Heart right ventricle (tissue), 16 donors: Measurements from ENCODE around the gene GH1. TPM values are rescaled to one million over a fixed set of nuclear protein-coding genes. Genes with fewer than 3 reads are reported as not detected.
"Not testable (repeated sequence)": the region's sequence is repeated elsewhere in the genome, so short reads cannot be mapped to it uniquely, and the experiment has no call there.

Source experiments
- ATAC-seq, 8 donors: fragments of 200-7000 bp; cut with Tn5 transposase; one replicate each; pipeline ENCODE4 v1.9.1; 2020; ENCODE audit warnings: mild to moderate bottlenecking in 8 of 8, moderate library complexity in 8 of 8, moderate number of reproducible peaks in 1 of 8
- DNase-seq, 2 donors: peaks; one replicate each; pipeline ENCODE4 v3.0.0-alpha.2; 2020
- H3K27ac ChIP-seq, 10 donors: fragments of 200-600 bp; sonication (generic) in 2 of 10; one replicate each; pipeline versions ENCODE4 v1.5.0 to v1.8.0; 2020 to 2022; ENCODE audit warnings: mild to moderate bottlenecking in 3 of 10
- H3K27me3 ChIP-seq, 7 donors: fragments of 200-600 bp; one replicate each; pipeline ENCODE4 v1.8.0; 2021 to 2022; ENCODE audit warnings: mild to moderate bottlenecking in 2 of 7
- H3K36me3 ChIP-seq, 9 donors: fragments of 200-600 bp; sonication (generic) in 1 of 9; one replicate each; pipeline versions ENCODE4 v1.5.0 to v1.8.0; 2020 to 2022; ENCODE audit warnings: mild to moderate bottlenecking in 2 of 9
- H3K4me1 ChIP-seq, 9 donors: fragments of 200-600 bp; sonication (generic) in 1 of 9; one replicate each; pipeline versions ENCODE4 v1.5.0 to v1.8.0; 2020 to 2022; ENCODE audit warnings: mild to moderate bottlenecking in 4 of 9
- H3K4me3 ChIP-seq, 10 donors: fragments of 200-600 bp; sonication (generic) in 2 of 10; one replicate each; pipeline versions ENCODE4 v1.5.0 to v1.8.0; 2020 to 2022; ENCODE audit warnings: mild to moderate bottlenecking in 7 of 10, moderate library complexity in 2 of 10
- H3K9me3 ChIP-seq, 11 donors: fragments of 200-600 bp in 10 of 11; sonication (generic) in 2 of 11; one replicate each; pipeline versions ENCODE4 v1.5.0 to v1.8.0; 2013 to 2022; ENCODE audit warnings: mild to moderate bottlenecking in 2 of 11, control low read depth in 1 of 11, moderate library complexity in 1 of 11
- CTCF ChIP-seq, 9 donors: fragments of 200-600 bp; sonication (generic) in 2 of 9; IDR thresholded peaks; one replicate each; pipeline versions ENCODE4 v1.5.0 to v1.8.0; 2021 to 2022; ENCODE audit warnings: antibody characterized with exemption in 9 of 9, mild to moderate bottlenecking in 5 of 9, moderate library complexity in 1 of 9
- WGBS, 2 donors: extraction: QIAGEN DNeasy Blood & Tissue Kit; methylation state at CpG; one replicate each; pipeline ENCODE4 v1.1.7; 2013; ENCODE audit warnings: inconsistent platforms in 1 of 2; 5-methylcytosine and 5-hydroxymethylcytosine counted together
- intact Hi-C, 10 donors: fragments of 100-400 bp; cut with DNase I; formaldehyde crosslinking; loops; one replicate each; pipeline versions ENCODE4 v1.11.1 to v1.14.2; 2022
- polyA plus RNA-seq, 2 donors: library from polyadenylated mRNA; stranded (reverse); fragments of 200-250 nt; gene quantifications; one replicate each; pipeline ENCODE4 v1.2.3, GENCODE V29; 2013
- total RNA-seq, 10 donors: library from RNA; stranded (reverse); fragmentation: NEBNext Ultra II Directional in 3 of 10; extraction: Animal tissue kit (Norgen Biotek cat#: 25700) in 3 of 10; gene quantifications; one replicate each; pipeline versions ENCODE4 v1.2.1 to v1.2.4, GENCODE V29; 2021 to 2023
- donor health status: Arrhythmogenic right ventricular cardiomyopathy.
- donor health status: ischemic (EF 13 %, LVEDD 7.1; RV severe dilation, severe dysfunction).
- donor health status: healthy with polysubstance abuse.
- donor health status: DM: no; HTN: yes; CAD: no.
- donor health status: DM: no; HTN: no; CAD: no.
- donor health status: ischemic (EF 25% LVEDD 6.9; RV normal size, moderate dysfunction).
- donor health status: ischemic (EF 25% LVEDD 5.7; RV mildly dilated, moderate dysfunction).
- donor health status: healthy.
- donor health status: DM: yes; HTN: yes; CAD: no.
- donor health status: Ischemic cardiomyopathy.
- donor health status: ischemic (EF 35%, LVEDD 5.7; RV mildly dilated, moderate dysfunction).
- donor health status: nonischemic (EF 11% LVEDD 7.7; RV severe dilation, severe dysfunction).
- donor health status: DM: yes; HTN: yes; CAD: no.
- donor health status: PGD.
- donor health status: ischemic (EF 29% LVEDD 5.4; RV normal size, mild dysfunction).
- donor health status: nonischemic (EF 23%, LVEDD 6.1; RV moderate dilation, normal function).

Gene GH1
- total and polyA plus RNA-seq, 12 donors, result not detected

DNA sequence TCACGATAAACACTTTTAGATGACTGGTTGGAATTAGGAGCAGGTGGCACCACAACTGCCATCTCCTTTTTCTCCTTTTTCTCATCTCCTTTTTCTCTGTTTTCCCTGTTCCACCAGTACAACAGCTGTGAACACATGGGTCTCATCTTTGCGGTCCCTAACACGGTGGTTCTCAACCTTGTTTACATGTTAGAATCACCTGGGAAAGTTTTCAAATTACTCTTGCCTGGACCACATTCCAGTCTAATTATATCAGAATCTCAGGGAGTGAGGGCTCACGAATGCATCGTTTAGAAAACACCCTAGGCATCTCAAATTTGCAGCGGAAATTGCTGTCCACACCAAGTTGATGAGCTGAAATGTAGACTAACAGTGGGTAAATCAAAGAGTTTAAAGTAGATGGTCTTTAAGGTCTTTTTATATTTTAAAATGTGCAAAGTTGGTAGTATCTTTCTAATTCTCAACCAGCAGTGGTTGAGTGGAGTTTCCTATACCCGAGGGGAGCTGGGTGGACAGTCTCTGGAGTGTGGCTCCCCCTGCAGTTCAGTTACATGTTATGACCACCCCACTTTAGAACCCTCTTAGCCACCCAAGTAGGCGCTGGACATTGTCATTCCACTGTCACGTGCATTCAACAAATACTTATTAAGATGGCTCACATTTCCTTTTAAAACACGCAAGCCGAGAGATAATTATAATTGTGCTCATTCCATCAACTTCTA, 26.2 kb downstream of the GH1 start:
- H3K4me3 ChIP-seq, H3K27me3 ChIP-seq, H3K36me3 ChIP-seq, H3K4me1 ChIP-seq, ATAC-seq, H3K9me3 ChIP-seq, DNase-seq, intact Hi-C loops, H3K27ac ChIP-seq: not testable (repeated sequence)
- 52 to 59% methylated on average over 10 to 11 of the region's 11 CpGs for WGBS, 2 donors
- TF ChIP-seq CTCF (IDR thresholded peaks at IDR 0.05), result peak in 2 of 9 donors; percentile 11 to 21

DNA sequence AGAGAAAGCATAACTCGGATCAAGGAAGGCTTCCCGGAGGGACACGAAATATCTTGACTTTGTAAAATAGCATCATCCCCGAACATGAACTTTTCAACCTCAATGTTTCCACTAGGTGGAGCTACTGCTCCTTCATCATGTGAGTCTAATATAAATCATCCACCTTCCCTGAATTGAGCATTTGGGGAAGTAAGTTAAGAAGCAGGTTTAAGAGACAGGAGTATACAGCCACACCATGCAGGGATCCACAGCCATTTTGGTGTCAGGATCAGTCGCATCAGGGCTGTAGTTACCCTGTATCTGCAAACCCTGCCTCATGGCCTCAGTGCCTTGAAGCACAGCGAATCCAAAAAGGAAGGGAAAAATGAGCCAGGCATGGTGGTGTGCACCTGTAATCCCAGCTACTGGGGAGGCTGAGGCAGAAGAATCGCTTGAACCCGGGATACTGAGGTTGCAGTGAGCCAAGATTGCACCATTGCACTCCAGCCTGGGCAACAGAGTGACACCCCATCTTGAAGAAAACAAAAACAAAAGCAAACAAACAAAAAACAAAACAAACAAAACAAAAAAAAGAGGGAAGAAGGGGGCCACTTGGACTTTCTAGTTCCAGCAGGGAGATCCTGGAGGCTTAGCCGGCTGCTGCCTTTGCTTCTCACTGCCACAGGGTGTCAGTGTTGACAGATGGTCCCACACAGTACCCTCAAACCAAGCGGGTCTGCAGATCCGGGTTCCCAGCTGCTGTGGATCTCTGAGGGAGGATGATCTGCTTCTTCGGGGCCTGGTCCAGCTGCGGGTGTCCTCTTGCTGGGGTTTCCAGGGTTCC, 29.4 kb downstream of the GH1 start:
- WGBS, 2 donors, result 33 to 36% methylated on average over 13 of the region's 13 CpGs
- intact Hi-C loops, H3K36me3 ChIP-seq, H3K4me1 ChIP-seq, H3K27ac ChIP-seq, DNase-seq, H3K4me3 ChIP-seq, H3K9me3 ChIP-seq, H3K27me3 ChIP-seq: not testable (repeated sequence)
- peak in 8 of 9 donors; percentile 4 to 56 (median 47) for TF ChIP-seq CTCF (IDR thresholded peaks at IDR 0.05)
- peak in 5 of 8 donors; percentile 64 to 77 (median 74) for ATAC-seq

- H3K9me3 ChIP-seq, H3K27ac ChIP-seq, H3K27me3 ChIP-seq, DNase-seq, H3K4me3 ChIP-seq, H3K4me1 ChIP-seq, intact Hi-C loops, ATAC-seq, H3K36me3 ChIP-seq: not testable (repeated sequence)
- 85 to 88% methylated on average over 11 of the region's 11 CpGs for WGBS, 2 donors
These were observed 33.5 kb downstream of the GH1 start for GRCh38 chr17:63885119-63885518.

- DNase-seq, ATAC-seq, H3K27me3 ChIP-seq: not testable (repeated sequence)
These were observed 36.0 kb downstream of the GH1 start for GRCh38 chr17:63882626-63883126.

DNA sequence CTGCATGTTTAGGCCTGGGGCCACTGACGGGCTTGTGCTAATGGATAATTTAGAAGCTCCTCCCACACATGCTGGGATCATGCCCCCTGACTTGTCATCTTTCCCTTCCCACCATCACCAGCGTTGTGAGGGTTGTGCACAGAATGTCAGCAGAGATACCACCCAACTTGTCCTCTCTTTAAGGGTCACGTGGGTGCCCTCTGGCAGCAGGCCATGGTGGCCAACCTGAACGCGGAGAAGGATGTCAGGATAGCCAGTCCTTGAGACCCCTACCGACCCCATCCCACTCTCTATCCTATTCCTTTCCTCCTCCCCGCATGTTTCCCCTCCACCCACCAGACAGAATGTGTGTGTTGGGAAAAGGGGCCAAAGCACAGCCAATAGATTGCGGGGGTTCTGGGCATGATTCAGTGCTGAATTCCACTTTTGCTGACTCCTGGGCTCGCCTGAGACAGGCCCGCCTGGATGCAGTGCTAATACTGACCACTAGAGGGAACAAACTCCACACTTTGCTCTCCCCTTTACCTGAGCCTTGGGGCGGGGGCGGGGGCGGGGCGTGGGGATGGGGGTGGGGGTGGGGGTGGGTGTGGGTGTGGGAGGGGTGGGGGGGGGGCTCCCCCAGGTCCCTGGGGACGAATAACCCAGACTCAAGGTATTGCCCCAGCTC, 36.6 kb downstream of the GH1 start, which contains the start of gene GH2:
Gene GH2 (minus strand): TSS at position 10 of the 667 bp plus-strand sequence. CDS start 143 bp downstream, outside the sequence.
- DNase-seq (peak in 1 of 2 donors; percentile 24), ATAC-seq (peak in 5 of 8 donors; percentile 63 to 78 (median 67))
- Histone ChIP-seq H3K4me1 (peaks cover 0 to 7% (median 0%) of the 10 kb centered on the region in 9 donors), H3K27me3 (peaks cover 0 to 3% (median 0%) of the 10 kb centered on the region in 7 donors), H3K27ac (no peak within 1 kb of the TSS), H3K36me3 (no peaks in the 10 kb centered on the region), H3K4me3 (no peak within 1 kb of the TSS), H3K9me3 (no peaks in the 10 kb centered on the region)
- peak in 8 of 9 donors; percentile 31 to 59 (median 53) for TF ChIP-seq CTCF (IDR thresholded peaks at IDR 0.05)
- WGBS, 2 donors, result 34% methylated on average over 14 to 15 of the region's 15 CpGs
- intact Hi-C loops, result no loop called here

More at GRCh38 chr17:63882626-63883126, 36.0 kb downstream of the GH1 start:
- H3K36me3 ChIP-seq, intact Hi-C loops, H3K27ac ChIP-seq, H3K9me3 ChIP-seq, H3K4me3 ChIP-seq, H3K4me1 ChIP-seq: not testable (repeated sequence)
- 77 to 84% methylated on average over 9 of the region's 9 CpGs for WGBS, 2 donors
